ENCODE data around the gene SMAP2. TPM values are rescaled to one million over a fixed set of nuclear protein-coding genes. Genes with fewer than 3 reads are reported as not detected.

SMAP2 gene
- total and polyA plus RNA-seq, 2 donors (not counting 1 experiment from before 2014, with no cell fraction given), result 16.7 to 28.7 TPM

GRCh38 chr1:40394491-40395172, 21.1 kb downstream of the SMAP2 start:
- peaks cover 57% of the 10 kb centered on the region for H3K79me2 ChIP-seq (ENCODE audit: control insufficient read depth, insufficient read depth, low read length)
- TF ChIP-seq, protein P1, sequence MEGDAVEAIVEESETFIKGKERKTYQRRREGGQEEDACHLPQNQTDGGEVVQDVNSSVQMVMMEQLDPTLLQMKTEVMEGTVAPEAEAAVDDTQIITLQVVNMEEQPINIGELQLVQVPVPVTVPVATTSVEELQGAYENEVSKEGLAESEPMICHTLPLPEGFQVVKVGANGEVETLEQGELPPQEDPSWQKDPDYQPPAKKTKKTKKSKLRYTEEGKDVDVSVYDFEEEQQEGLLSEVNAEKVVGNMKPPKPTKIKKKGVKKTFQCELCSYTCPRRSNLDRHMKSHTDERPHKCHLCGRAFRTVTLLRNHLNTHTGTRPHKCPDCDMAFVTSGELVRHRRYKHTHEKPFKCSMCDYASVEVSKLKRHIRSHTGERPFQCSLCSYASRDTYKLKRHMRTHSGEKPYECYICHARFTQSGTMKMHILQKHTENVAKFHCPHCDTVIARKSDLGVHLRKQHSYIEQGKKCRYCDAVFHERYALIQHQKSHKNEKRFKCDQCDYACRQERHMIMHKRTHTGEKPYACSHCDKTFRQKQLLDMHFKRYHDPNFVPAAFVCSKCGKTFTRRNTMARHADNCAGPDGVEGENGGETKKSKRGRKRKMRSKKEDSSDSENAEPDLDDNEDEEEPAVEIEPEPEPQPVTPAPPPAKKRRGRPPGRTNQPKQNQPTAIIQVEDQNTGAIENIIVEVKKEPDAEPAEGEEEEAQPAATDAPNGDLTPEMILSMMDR (conservative IDR thresholded peaks at IDR 0.05 in 1 of 2, IDR thresholded peaks at IDR 0.05 in 1 of 2; ENCODE audit: low read depth in 1 of 2, low read length in 2 of 2), result no peak
- no peak for TF ChIP-seq EZH2 (IDR thresholded peaks at IDR 0.05; ENCODE audit: low read length, missing control alignments)

GRCh38 chr1:40395190-40396175, 22.0 kb downstream of the SMAP2 start:
- Histone ChIP-seq H4K20me1 (ENCODE audit: control insufficient read depth, extremely low read depth, insufficient read depth, low read length) (no peaks in the 10 kb centered on the region), H3K79me2 (ENCODE audit: control insufficient read depth, insufficient read depth, low read length) (peaks cover 65% of the 10 kb centered on the region), H3K4me2 (ENCODE audit: extremely low read depth, insufficient read depth, low read length) (no peak overlapping the region), H3K27ac (ENCODE audit: insufficient read depth, low read length) (no peak overlapping the region), H3K9ac (ENCODE audit: insufficient read depth, low read length) (no peak overlapping the region), H2AFZ (ENCODE audit: low read length) (no peak overlapping the region), H3K4me1 (ENCODE audit: control insufficient read depth, extremely low read depth, insufficient read depth, low read length) (peaks cover 13% of the 10 kb centered on the region), H3K4me3 (replicated peaks in 1 of 4; ENCODE audit: control extremely low read depth in 1 of 4, insufficient read depth in 1 of 4, low read depth in 3 of 4, low read length in 4 of 4) (no peak overlapping the region), H3K9me3 (ENCODE audit: control insufficient read depth, insufficient read depth, low read depth, low read length) (no peaks in the 10 kb centered on the region), H3K36me3 (ENCODE audit: control insufficient read depth, insufficient read depth, low read length) (no peaks in the 10 kb centered on the region), H3K27me3 (ENCODE audit: control insufficient read depth, insufficient read depth, low read length) (no peaks in the 10 kb centered on the region)
- TF ChIP-seq, protein P1 (conservative IDR thresholded peaks at IDR 0.05 in 1 of 2, IDR thresholded peaks at IDR 0.05 in 1 of 2; ENCODE audit: low read depth in 1 of 2, low read length in 2 of 2), result no peak
- no peak for TF ChIP-seq EZH2 (IDR thresholded peaks at IDR 0.05; ENCODE audit: low read length, missing control alignments)
- no peak for DNase-seq (ENCODE audit: low read depth in 2 of 2)

More at GRCh38 chr1:40394491-40395172, 21.1 kb downstream of the SMAP2 start:
- H3K4me1 ChIP-seq (ENCODE audit: control insufficient read depth, extremely low read depth, insufficient read depth, low read length), result peaks cover 16% of the 10 kb centered on the region
- DNase-seq (ENCODE audit: low read depth in 2 of 2), result peak in 1 of 2 donors; percentile 59
- H3K4me2 ChIP-seq (ENCODE audit: extremely low read depth, insufficient read depth, low read length), result no peak overlapping the region
- no peak overlapping the region for H3K9ac ChIP-seq (ENCODE audit: insufficient read depth, low read length)
- H3K4me3 ChIP-seq (replicated peaks in 1 of 4; ENCODE audit: control extremely low read depth in 1 of 4, insufficient read depth in 1 of 4, low read depth in 3 of 4, low read length in 4 of 4), result no peak overlapping the region
- no peaks in the 10 kb centered on the region for H3K9me3 ChIP-seq (ENCODE audit: control insufficient read depth, insufficient read depth, low read depth, low read length)
- H4K20me1 ChIP-seq (ENCODE audit: control insufficient read depth, extremely low read depth, insufficient read depth, low read length), result no peaks in the 10 kb centered on the region
- no peaks in the 10 kb centered on the region for H3K36me3 ChIP-seq (ENCODE audit: control insufficient read depth, insufficient read depth, low read length)
- no peak overlapping the region for H2AFZ ChIP-seq (ENCODE audit: low read length)
- H3K27me3 ChIP-seq (ENCODE audit: control insufficient read depth, insufficient read depth, low read length), result no peaks in the 10 kb centered on the region
- no peak overlapping the region for H3K27ac ChIP-seq (ENCODE audit: insufficient read depth, low read length)

DNA sequence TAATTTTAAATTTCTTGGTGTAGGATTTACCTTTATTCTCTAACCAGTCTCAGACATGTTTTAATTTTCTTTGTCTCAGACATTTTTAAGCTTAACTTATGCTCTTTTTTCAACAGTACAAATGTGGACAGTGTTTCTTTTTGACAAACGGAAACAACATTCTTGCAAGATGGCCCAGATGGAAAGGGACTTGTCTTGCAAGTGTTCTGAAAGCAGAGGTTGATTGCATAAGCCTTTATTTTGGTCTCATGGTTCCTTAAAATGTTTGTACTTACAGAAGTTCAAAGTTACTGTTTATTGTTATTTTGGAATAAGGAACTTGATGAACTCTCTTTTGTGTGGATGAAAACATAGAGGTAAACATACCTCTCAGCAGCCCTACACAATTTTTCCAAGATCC, 22.9 kb downstream of the SMAP2 start:
- no peak overlapping the region for H2AFZ ChIP-seq (ENCODE audit: low read length)
- H3K79me2 ChIP-seq (ENCODE audit: control insufficient read depth, insufficient read depth, low read length), result peaks cover 63% of the 10 kb centered on the region
- no peak overlapping the region for H3K27ac ChIP-seq (ENCODE audit: insufficient read depth, low read length)
- TF ChIP-seq EZH2 (IDR thresholded peaks at IDR 0.05; ENCODE audit: low read length, missing control alignments), result no peak
- TF ChIP-seq, protein P1 (conservative IDR thresholded peaks at IDR 0.05 in 1 of 2, IDR thresholded peaks at IDR 0.05 in 1 of 2; ENCODE audit: low read depth in 1 of 2, low read length in 2 of 2), result no peak
- H3K27me3 ChIP-seq (ENCODE audit: control insufficient read depth, insufficient read depth, low read length), result no peaks in the 10 kb centered on the region
- no peak overlapping the region for H3K4me3 ChIP-seq (replicated peaks in 1 of 4; ENCODE audit: control extremely low read depth in 1 of 4, insufficient read depth in 1 of 4, low read depth in 3 of 4, low read length in 4 of 4)
- H3K36me3 ChIP-seq (ENCODE audit: control insufficient read depth, insufficient read depth, low read length), result no peaks in the 10 kb centered on the region
- no peak for DNase-seq (ENCODE audit: low read depth in 2 of 2)
- no peak overlapping the region for H3K9ac ChIP-seq (ENCODE audit: insufficient read depth, low read length)
- H3K4me1 ChIP-seq (ENCODE audit: control insufficient read depth, extremely low read depth, insufficient read depth, low read length), result peaks cover 8% of the 10 kb centered on the region
- H4K20me1 ChIP-seq (ENCODE audit: control insufficient read depth, extremely low read depth, insufficient read depth, low read length), result no peaks in the 10 kb centered on the region
- no peaks in the 10 kb centered on the region for H3K9me3 ChIP-seq (ENCODE audit: control insufficient read depth, insufficient read depth, low read depth, low read length)
- no peak overlapping the region for H3K4me2 ChIP-seq (ENCODE audit: extremely low read depth, insufficient read depth, low read length)

Data from fibroblast of lung (primary cell).